T47D (cell line): Measurements from ENCODE around the gene GALNTL6.

Experiments used
- DNase-seq, 2 experiments: peaks; one replicate each; pipeline versions ENCODE4 v3.0.0 to v3.0.0-alpha.2; 2011 to 2012; ENCODE audit warnings: low read depth in 1 of 2, low spot score in 1 of 2
- JUND ChIP-seq: IDR thresholded peaks from 2 replicates; pipeline ENCODE4 v1.6.1; 2012; ENCODE audit warnings: low read depth
- in situ Hi-C: cut with HindIII; loops from 2 replicates; pipeline ENCODE4 v1.10.0; 2016; ENCODE audit warnings: low sequenced_read_pairs, low pct_unique_long_range_greater_than_20kb

The GALNTL6 gene

DNA sequence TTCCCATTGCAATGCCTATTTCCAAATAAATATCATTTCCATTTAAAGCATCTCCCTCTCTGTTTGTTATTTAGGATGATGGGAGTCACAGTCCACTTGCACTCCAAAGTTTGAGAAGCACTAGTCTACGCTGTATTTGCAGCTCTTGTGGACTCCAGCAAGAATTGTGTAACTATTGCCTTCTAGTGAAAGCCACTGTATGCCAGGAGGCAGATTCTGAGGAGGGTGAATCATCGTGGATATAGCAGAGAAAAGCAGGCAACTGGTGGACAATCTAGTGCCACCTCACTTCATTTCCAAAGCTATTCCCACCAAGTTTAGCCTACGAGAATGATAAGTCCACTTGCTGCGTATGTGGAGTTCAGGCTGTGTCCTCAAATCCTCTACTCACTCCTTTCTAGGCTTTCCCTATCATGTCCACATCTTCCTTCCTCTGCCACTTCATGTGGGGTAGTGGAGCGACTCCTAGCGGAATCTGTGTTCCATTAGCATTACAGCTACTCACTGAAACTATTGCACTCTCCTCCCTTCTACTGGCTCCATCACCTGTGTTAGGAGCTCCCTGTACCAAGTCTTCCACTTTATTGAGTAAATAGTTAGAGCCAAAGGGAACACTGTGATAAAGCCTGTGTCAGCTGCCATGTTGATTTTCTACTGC lies 853.6 kb downstream of the GALNTL6 start:
- DNase-seq, result peak in 1 of 2 experiments; percentile 34
- in situ Hi-C loops, result no loop called here
- no peak for TF ChIP-seq JUND

DNA sequence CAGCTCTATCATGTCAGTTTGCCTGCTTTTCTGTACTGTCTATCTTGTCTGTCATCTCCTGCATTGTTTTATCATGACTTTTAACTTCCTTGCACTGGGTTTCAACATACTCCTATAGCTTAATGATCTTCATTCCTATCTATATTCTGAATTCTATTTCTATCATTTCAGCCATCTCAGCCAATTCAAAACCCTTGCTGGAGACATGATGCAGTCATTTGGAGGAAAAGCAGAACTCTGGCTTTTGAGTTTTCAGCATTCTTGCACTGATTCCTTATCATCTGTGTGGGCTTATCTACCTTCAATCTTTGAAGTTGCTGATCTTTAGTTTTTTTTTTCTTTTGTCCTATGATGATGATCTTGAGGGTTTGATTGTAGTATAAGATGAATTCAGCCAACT lies 861.6 kb downstream of the GALNTL6 start:
- no peak for DNase-seq
- in situ Hi-C loops, result no loop called here
- TF ChIP-seq JUND, result no peak

- in situ Hi-C loops, result no loop called here
- TF ChIP-seq JUND, result no peak
- no peak for DNase-seq
Observed at GRCh38 chr4:172675232-172675631, 862.0 kb downstream of the GALNTL6 start.

GRCh38 chr4:172680691-172681090 lies 867.5 kb downstream of the GALNTL6 start:
- DNase-seq, result no peak
- in situ Hi-C loops, result no loop called here
- TF ChIP-seq JUND, result no peak

DNA sequence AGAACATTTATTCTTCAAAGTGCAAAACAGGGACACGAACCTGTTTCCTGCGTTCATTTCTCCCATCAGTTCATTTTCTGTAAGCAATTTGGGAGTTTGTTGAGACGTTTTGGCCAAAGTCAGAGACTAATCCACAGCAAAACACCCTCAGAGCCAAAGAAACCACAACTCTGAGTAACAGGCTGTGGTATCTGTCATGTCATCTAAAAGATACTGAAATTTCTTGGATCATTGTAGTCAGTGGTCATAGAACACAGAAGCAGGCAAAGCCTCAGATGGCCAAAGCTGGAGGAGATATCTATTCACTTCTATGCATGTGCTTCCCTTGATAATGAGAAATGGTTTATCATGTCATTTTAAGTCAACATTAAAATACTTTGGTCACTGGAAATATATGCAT lies 869.8 kb downstream of the GALNTL6 start:
- no peak for TF ChIP-seq JUND
- no peak for DNase-seq
- in situ Hi-C loops, result no loop called here

DNA sequence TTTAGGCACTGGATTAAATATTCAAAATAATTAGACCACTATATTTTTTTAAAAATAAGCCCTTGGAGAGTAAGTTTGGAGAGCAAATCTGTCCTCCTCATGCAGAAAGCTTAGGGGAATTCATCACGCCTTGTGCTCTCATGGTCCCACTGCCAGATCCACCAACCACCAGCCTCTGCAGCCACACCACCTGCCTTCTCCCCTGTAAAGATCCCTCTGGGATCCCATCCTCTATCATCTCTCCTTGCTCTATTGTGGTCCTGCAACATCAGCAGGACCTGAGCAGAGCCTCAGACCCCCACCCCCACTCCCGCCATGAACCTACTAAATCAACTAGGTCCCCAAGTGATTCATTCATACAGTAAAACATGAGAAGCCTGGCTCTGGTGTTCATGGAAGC lies 872.8 kb downstream of the GALNTL6 start:
- TF ChIP-seq JUND, result no peak

GRCh38 chr4:172688534-172688933 lies 875.3 kb downstream of the GALNTL6 start:
- in situ Hi-C loops, result no loop called here
- TF ChIP-seq JUND, result no peak
- peak in 1 of 2 experiments; percentile 30 for DNase-seq

More for the DNA sequence above, 872.8 kb downstream of the GALNTL6 start:
- in situ Hi-C loops, result no loop called here
- no peak for DNase-seq

DNA sequence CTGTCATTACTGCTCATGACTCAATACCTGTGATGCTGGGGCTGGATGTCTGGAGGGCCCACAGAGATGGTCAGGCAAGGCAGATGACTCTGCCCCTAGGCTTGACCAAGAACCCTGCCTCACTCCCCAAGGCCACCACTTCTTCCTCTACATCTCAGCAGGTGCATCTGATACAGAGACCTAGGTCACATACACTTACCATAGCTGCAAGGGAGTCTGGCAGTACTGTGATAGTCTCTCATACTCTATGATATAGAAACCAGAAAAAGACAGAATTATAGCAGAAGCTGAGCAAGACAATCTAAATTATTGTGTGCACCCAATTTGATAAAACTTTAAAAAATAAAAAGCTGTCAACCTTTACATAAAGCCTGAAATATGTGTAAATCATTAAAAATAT lies 878.3 kb downstream of the GALNTL6 start:
- in situ Hi-C loops, result no loop called here
- DNase-seq, result no peak
- no peak for TF ChIP-seq JUND

GRCh38 chr4:172692701-172693100 lies 879.5 kb downstream of the GALNTL6 start:
- DNase-seq, result no peak
- no peak for TF ChIP-seq JUND
- in situ Hi-C loops, result no loop called here

DNA sequence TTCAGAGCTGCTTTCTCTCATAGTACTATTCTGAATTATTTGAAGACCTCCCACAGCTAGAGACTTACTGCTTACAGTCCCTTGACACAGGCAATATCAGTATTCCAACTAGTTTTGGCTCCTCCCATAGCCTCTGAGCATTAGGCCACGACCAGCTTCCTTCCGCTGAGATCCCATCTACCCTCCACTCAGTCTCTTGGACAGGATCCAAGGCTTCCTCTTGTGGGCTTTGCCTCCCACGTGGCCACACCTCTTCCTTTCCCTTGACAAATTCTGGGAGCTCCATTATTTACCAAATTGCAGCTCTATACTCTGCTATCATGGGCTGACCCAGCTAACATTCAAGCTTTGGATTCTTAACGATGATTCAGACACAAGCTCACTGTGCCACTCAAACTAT lies 885.1 kb downstream of the GALNTL6 start:
- TF ChIP-seq JUND, result no peak
- no peak for DNase-seq
- in situ Hi-C loops, result no loop called here

DNA sequence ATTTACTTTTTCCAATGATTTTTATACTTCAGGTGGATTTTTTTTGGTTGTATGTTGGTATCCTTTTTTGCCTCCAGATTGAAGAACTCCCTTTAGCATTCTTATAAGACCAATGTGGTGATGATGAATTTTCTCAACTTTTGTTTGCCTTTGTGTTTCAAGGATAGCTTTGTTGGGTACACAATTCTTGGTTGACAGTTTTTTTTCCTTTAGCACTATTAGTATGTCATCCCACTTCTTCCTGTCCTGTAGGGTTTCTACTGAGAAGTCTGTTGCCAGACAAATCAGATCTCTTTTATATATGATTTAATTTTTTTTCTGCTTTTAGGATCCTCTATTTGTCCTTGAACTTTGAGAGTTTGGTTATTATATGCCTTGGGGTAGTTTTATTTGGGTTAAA lies 892.4 kb downstream of the GALNTL6 start:
- TF ChIP-seq JUND, result no peak
- in situ Hi-C loops, result no loop called here
- DNase-seq, result no peak

GRCh38 chr4:172706000-172706399 lies 892.8 kb downstream of the GALNTL6 start:
- TF ChIP-seq JUND, result no peak
- in situ Hi-C loops, result no loop called here
- no peak for DNase-seq

DNA sequence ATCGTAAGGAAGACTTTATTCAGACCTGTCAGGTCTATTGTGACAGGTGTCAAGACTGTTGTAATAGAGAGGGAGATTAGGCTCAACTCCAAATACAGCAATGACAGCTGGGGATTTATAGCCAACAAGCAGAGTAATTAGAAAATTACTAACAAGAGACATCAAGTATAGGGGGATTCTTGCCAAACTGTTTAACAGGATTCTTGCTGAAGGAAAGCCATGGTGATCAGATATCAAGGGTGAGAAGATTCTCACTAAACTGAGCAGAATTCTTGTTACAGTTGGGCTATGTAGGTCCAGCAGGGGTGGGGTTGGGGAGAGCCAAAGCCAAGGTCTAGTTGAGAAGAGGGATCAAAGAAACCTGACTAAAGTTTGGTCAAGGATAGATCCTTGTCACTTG lies 894.4 kb downstream of the GALNTL6 start:
- in situ Hi-C loops, result no loop called here
- TF ChIP-seq JUND, result no peak
- peak in 1 of 2 experiments; percentile 4 for DNase-seq

GRCh38 chr4:172708184-172708583 lies 895.0 kb downstream of the GALNTL6 start:
- no peak for TF ChIP-seq JUND
- in situ Hi-C loops, result no loop called here
- DNase-seq, result no peak
